ENCODE data around the gene MYO1B.

Gene MYO1B

DNA sequence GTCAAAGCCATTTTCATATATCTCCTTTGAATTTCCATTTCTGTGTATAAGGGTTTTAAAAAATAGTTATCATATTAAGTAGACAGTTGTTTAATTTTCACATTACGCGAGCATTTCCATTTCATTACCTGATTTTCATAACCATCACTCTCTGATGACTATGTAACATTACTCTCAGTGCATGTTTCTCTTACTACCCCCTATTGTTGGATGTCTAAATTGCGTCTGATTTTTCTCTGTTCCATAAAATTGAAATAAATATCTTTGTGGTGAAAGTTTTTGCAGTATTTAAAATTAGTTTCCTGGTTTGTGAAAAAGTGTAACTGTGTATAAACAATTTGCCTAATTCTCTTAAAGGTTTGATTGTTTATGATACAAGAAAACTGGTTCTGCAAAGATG, 123.8 kb downstream of the MYO1B start:
- DNase-seq: no peak

DNA sequence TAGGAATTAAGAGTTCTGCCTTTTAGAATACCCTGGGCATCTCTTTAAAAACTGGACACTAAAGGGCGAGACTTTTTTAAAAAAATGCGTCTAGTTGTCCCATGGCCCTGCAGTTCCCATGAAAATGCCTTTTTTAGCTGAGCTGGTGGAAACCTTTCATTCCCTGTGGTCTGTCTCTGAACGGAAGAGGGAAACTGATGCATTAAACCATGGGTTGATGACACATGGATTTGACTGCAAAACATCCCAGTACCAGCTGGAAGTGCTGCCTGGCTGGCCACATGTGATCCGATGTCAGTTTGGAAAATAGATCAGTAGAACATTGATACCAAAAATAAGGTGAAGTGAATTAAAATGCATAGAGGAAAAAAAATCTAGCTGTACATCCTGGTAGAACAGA, 129.2 kb downstream of the MYO1B start:
- no peak for DNase-seq

DNA sequence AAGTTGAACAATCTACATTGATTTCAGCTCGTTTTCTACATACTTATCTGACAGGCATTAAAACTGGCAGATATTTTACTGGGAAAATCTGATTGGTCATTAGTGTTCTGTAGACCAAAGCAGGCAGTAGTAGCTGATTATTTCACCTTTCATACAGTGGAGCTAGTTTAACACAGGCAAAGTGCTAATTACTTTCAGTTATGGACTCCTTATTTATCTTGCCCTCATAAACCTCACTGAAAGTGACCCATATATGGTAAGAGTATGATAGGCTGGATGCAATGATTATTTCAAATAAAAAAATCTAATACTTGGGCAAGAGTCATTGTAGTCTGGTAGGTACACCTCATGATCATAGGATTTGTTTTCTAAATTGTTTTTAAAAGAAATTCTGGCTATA, 129.7 kb downstream of the MYO1B start:
- DNase-seq: no peak

DNA sequence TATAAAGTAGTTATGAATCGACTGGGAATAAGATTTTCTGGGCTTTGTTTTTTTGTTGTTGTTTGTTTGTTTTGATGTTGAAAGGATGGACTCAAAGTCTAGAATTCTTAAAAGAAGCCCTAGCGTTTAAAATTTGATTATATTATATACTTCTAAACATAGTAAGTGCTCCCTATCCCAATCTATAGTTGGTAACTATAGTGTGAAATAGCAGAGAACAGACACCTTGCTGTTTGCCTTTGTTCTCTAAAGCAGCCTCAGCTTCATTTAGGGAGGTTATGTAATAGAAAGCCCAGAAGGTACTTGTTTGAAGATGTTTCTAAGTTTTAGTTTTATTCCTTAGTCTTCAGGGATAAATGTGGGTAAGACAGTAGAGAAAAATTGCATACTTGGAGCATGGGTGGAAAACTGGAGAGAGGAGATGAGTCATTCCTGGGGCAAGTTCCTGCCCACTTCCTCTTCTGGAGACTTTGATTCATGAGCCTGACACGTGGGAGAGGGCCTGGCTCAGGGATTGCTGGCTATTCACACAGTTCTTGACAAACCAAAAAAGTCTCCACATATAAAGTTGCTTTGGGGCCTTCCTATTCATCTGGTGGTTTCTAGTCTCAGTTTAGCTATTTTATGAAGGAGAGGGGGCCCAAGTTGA, 131.9 kb downstream of the MYO1B start:
- DNase-seq: peak; percentile 28

DNA sequence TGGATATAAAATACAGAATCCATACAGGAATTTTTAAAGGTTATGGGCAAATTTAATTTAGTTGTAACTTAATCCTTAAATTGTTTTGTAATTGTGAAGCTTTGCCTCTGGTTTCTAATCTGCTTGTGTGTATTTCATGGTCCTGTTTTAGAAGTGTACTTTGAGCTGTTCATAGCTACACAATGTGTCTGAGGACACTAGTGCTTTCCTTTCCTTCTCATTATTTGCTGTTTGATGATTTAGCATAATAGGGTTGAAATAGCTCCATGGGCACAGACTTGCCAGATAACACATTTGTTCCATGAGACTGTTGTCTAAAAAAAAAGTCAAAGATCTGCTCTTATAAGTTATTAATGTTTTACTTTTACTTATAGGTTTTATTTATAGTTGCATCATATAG, 134.2 kb downstream of the MYO1B start:
- no peak for DNase-seq

DNA sequence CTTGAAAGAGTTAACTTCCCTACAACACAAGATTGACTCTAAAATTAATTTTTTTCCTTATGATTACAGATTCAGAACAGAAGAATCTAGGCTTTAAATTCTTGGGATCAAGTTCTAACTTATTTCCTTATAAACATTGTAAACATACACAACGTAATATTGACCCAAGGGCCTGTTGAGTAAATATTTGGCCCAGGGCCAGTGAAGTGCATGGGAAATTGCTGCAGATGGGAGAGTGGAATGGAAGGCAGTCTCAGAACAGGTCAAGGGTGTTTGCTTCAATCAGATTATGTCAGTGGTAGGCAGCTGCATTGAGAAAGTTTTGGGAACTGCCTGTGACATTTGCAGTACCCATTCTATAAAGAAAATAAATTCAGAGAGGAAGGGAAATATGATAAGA, 137.6 kb downstream of the MYO1B start:
- peak; percentile 75 for DNase-seq

DNA sequence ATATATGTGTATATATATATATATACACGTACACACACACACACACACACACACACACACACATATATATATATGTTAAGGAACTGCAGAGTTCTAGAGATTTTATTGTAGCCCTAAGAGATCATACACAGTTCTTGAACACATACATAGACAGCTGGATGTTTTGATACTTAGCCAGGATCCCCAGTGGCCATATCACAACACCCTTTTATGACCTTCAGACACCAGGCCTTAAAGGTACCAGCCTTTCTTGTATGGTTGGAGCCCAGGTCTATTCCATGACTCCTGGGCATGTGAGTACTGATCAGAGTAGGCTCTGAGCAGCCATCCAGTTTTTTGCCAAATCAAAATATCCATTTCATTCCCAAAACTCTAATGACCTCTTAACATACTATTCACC, 138.3 kb downstream of the MYO1B start:
- no peak for DNase-seq

DNA sequence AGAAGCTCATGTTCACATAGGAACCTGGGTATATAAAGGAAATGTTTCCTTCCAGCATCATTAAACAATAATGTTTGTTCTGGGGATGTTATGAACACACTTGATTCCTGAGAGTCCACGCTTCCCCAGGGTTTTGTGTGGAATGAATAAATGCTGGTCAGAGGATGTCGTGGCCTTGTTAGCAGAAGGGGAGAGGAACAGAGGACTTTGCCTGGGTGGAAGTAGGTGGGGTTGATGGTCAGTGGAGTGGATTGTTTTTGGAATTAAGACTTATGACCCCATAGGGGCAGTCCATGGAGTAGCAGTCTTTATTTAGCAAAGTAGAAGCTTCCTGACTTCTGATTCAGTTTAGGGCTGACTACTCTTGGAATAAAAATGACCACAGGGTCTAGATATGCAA, 139.6 kb downstream of the MYO1B start:
- DNase-seq: no peak

DNA sequence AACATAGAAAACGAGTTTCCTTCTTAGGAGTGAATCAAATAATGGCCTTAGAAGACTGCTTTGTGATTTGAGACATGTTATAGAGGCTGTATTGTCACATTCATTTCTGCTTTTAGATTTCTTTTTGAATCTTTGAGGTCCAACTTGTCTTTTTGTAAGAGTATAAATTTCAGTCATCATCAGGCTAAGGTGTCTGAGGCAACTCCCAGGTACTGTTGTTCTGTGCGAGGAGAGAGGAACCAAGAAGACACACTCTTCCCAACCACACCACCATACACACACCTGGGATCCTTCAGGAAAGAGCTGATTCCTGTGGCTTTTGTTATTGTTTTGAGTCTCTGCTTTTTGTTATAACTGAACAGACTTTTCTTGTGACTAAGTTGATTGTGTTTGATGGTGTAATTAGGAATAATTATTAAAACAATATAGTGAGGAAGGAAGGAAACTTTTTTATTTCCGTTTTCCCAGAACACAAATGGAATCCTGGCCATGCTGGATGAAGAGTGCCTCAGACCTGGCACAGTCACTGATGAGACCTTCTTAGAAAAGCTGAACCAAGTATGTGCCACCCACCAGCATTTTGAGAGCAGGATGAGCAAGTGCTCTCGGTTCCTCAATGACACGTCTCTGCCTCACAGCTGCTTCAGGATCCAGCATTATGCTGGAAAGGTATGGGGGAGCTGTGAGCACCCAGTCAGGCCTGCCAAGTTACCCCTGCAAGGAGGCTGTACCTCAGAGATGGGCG, 140.4 kb downstream of the MYO1B start:
- no peak for DNase-seq

DNA sequence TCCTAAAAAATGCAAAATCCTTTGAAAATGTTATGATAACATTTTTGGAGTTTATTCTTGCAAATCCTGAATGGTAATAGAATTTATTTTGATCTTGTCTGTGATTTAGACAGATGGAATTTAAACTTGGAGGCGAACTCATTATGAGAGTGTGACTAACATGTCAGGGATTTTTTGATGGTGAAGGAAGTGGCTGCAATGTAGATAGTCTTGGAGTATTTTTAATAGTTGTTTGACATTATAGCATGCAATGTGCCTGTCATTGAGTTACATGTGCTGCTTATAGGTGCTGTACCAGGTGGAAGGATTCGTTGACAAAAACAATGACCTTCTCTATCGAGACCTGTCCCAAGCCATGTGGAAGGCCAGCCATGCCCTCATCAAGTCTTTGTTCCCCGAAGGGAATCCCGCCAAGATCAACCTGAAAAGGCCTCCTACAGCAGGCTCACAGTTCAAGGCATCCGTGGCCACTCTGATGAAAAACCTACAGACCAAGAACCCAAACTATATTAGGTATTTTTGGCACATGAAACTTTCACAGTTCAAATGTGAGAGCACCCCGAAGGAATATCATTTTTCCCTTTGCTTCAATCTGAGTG, 141.8 kb downstream of the MYO1B start:
- no peak for DNase-seq

DNA sequence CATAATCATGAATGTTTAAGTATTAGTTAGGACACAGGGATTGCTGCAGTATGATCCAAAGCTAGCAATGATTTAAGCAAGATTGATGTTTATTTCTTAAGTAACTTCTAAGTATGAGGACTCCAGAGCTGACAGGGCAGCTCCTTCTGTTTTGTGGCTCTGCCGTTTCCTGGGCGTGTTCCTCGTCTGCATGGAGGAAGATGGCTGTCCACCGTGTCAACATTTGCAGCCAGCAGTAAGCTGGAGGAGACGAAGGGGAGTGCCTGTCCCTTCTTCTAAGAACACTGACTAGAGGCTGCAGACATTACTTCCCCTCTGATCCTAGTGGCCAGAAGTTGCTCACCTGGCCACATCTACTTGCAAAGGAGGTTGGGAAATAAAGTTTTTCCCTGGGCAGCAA, 144.1 kb downstream of the MYO1B start:
- DNase-seq: no peak

DNA sequence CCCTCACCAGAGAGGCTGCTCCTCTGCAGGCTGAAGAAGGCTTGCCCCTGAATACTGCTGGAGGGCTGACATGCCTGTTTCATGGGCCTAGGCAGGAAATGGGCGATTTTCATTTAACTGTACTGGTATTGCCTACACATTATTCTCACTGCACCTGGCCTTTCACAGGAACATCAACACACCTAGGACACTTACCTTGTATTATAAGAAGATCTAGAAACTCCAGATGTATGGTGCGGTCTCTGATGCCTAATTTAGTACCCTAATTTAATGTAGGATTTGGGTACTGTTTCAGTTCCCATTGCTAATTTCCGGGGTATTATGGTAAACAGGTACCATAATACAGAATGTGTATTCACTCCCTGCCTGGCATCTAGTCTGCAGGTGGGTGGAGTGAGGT, 146.0 kb downstream of the MYO1B start:
- no peak for DNase-seq

DNA sequence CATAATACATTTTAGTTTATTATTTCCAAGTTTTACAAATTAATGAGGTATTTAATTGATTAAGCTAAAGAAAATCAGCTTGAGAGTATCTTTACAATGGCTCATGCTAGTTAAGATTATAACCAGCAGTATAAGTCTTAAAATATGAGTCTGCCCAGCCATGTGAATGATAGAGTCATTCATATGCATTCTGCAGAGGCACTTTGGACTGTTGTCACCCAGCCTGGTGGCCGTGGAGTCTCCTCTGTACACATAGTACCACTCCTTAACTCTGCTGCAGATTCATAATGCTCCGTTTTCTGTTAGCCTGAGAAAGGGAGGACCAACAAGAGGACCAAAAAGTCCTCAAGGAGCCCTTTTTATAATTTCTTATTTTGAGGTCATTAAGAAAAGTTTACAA, 148.8 kb downstream of the MYO1B start:
- no peak for DNase-seq

DNA sequence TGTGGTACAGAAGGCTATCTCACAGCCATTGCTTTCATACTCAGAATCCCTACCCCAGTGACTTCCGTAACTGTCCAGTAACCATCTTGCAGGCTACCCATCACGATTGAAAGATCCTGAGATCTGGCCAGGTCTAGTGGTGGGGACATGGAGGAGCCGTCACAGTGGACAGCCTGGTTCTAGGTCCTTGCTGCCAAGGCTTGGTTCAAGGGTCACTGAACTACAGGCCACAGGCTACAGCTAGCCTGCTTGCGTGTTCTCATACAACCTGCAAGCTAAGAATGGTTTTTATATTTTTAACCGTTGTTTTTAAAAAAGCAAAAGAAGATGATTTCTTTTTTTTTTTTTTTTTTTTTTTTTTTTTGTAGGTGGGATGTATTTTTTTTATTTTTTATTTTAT, 151.6 kb downstream of the MYO1B start:
- no peak for DNase-seq

DNA sequence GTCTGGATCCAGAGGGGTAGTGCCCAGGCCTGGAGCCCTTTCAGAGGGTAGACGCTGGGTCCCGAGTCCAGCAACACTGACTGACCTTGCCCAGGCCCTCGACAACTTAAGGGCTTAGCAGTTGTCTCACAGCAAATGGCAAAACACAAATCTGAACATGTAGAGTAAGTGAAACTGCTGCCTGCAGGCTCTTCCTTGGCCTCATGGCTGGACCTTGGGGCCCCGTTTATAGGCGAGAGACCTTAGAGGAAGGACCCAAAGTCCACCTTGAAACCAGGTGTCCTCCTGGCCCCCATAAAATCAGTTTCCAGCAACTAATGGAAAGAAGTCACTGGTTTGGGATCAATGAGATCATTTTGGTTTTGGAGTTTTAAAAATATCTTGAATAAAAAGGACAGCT, 154.4 kb downstream of the MYO1B start:
- DNase-seq: no peak

DNA sequence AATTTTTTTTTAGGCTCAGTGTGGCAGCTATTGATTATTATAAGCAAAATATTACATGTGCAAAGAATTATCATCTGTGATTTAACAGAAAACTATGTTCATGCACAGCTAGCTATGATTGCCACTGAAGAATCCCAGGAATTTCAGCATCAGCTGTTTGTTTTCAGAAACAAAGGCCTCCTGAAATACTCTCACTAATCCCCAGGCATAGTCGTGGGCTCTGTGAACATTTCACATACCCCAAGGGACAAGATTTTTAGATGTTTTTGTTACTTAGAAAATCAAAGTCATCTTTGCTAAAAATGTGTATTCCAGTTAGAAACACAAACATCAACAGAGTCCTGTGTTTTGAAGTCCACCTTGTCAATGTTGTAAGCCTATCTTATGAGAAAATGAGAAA, 156.1 kb downstream of the MYO1B start:
- no peak for DNase-seq

DNA sequence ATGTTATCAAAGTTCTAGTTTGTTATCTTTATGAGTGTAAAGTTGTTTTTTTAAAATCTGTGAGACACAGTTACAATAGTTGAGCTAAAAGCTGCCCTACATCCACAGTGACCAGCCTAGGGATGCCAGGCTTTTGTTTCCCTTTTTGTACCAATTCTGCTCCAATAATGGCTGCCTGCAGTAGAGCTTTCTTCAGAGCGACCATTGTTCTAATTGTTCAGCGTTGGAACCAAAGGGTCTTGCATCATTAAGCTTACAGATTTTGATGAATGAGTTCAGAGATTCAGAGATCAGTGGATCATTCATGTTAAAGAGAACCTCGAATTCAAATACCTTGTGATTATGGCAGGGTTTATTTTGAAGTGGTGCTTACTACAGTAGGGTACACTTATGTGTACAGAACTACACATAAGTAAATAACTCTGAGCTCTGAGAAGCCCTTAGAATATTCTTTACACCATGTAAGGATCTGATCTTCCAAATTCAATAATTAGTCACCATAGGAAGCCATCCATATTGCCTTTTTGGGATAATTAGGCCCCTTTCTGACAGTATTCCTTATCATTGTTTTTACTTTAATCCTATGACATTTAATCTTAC, 157.9 kb downstream of the MYO1B start:
- no peak for DNase-seq

DNA sequence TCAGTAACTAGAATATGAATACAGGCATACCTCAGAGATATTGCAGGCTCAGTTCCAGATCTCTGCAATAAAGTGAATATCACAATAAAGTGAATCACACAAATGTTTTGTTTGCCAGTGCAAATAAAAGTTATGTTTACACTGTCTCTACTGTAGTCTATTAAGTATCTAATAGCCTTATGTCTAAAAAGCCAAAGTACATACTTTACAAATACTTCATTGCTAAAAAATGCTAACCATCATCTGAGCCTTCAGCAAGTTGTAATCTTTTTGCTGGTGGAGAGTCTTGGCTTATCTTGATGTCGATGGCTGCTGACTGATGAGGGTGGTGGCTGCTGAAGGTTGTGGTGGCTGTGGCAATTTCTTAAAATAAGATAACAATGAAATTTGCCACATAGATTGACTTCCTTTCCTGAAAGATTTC, 159.4 kb downstream of the MYO1B start:
- DNase-seq: no peak

DNA sequence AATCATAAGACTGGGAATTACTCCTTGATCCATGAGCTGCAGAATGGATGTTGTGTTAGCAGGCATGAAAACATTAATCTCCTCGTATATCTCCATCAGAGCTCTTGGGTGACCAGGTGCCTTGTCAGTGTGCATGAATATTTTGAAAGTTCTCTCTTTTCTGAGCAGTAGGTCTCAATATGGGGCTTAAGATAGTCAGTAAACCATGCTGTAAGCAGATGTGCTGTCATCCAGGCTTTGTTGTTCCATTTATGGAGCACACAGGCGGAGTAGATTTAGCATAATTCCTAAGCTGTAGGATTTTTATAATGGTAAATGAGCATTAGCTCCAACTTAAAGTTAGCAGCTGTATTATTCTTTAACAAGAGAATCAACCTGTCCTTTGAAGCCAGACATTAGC, 160.3 kb downstream of the MYO1B start:
- DNase-seq: no peak

DNA sequence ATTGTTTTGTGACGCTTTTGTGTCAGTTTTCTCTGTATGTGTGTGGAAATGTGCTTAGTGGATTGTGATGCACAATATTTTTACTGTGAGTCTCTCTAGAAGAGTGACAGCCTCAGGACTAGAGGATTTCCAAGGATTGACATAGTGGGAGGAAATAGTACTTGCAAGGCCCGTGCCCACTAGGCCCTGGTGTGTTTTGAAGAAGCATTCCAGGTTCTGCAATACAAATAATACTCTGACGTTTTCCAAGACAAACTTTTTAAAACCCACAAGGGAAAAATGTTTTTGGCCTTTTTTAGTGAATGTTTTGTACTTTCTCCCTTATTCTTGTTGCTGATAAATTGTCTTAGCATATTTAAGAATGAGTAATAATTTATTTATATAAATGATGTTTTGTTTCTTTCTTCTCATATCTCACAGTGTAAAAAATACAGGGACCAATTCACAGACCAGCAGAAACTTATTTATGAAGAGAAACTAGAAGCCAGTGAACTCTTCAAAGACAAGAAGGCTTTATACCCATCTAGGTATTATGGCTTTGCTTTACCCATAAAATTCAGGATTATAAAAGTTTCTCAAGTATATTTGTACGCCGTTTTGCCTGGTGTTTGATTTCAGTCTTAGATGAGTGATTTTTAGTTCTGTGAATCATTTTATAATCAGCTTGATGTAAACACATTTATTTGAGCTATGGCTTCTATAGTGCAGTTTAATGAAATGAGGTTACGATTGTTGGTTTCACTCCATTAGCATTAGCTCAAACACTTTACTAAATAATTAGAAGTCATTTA, 165.6 kb downstream of the MYO1B start:
- DNase-seq: no peak

DNA sequence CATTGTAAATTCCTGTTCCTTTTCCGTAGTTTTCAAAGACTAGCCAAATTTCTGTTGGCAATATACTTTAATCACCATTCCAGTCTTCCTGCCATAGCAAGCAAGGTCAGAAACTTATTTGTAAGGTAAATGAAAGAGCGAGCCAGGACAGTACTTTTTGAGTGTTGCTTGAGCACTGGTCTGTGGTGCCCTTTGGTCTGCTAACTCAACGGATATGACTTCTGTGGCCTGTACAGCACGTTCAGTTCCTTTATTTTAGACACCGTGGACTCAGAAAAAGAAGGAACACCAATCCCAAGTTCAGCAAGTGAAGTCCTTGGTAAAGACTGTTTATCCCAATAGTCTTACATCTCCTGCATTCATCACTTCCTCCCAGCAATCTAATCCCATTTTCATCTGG, 166.3 kb downstream of the MYO1B start:
- DNase-seq: no peak

DNA sequence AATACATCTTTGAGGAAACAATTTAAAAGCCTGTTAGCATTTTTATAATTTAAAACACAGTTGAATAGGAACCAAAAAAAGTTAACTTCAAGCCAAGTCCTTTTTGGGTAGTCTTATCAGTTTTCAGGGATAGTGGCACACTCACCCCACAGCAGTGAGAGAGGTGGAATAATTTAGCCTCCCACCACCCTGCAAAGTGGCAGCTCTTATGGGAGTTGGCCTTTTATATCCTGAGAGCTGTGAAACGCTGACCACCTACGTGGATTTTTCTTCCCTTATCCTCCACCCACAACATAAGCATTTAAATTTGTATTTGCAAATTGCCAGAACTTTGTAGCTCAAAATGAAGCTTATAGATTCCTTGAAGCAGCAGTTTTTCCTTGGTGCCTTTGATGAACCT, 167.1 kb downstream of the MYO1B start:
- DNase-seq: no peak

DNA sequence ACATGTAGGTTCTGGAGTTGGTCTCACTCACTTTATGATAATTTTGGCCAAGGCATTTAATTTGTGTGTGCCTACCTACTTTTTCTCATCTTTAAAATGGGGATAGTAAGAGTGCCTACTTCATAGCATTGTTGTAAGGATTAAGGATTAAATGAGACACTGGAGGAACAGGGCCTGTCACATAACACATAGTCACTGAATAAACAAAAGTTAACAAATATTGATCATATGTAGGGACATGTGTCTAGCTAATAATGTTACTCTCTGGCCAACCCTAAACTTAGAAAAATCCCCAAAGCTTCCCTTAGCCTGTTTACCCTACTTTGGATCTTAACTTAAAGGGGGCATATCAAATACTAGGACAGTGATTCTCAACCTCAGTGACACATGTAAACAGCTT, 169.9 kb downstream of the MYO1B start:
- DNase-seq: no peak

Data from NCI-H510A treated with DMSO at 0.1 percent for 48 hours (cell line).